Trophoblast cell (in vitro differentiated cells and primary cell): ENCODE data around the gene UBE2D2.
A peak's percentile ranks its signal among the peaks of the same experiment; 100 is the strongest.

Experiments used
- DNase-seq, 2 donors: peaks; one replicate each; pipeline ENCODE4 v3.0.0-alpha.2; 2016
- H2AFZ ChIP-seq: 2 replicates; pipeline ENCODE4 v1.6.1; 2013; ENCODE audit warnings: low read length, moderate library complexity, mild to moderate bottlenecking; ENCODE audit not compliant: insufficient read depth, poor library complexity
- H2AK5ac ChIP-seq: 2 replicates; pipeline ENCODE4 v1.6.1; 2013; ENCODE audit warnings: mild to moderate bottlenecking, low read length
- H2BK120ac ChIP-seq: 2 replicates; pipeline ENCODE4 v1.6.1; 2013; ENCODE audit warnings: low read length, mild to moderate bottlenecking, moderate library complexity; ENCODE audit not compliant: insufficient read depth, poor library complexity
- H2BK12ac ChIP-seq: 2 replicates; pipeline ENCODE4 v1.6.1; 2013; ENCODE audit warnings: mild to moderate bottlenecking, low read length, moderate library complexity
- H2BK5ac ChIP-seq: 2 replicates; pipeline ENCODE4 v1.6.1; 2013; ENCODE audit warnings: low read length, low read depth, moderate library complexity, mild to moderate bottlenecking; ENCODE audit not compliant: poor library complexity
- H3K14ac ChIP-seq: 2 replicates; pipeline ENCODE4 v1.6.1; 2013; ENCODE audit warnings: mild to moderate bottlenecking, low read length
- H3K18ac ChIP-seq: 2 replicates; pipeline ENCODE4 v1.6.1; 2013; ENCODE audit warnings: mild to moderate bottlenecking, low read length
- H3K23ac ChIP-seq: 2 replicates; pipeline ENCODE4 v1.6.1; 2013; ENCODE audit warnings: low read length
- H3K27ac ChIP-seq: 2 replicates; pipeline ENCODE4 v1.5.1; 2013; ENCODE audit warnings: low read depth, mild to moderate bottlenecking, inconsistent platforms, low read length, moderate library complexity
- H3K27me3 ChIP-seq: 2 replicates; pipeline ENCODE4 v1.6.1; 2013; ENCODE audit warnings: inconsistent platforms, mild to moderate bottlenecking, low read length, moderate library complexity; ENCODE audit not compliant: insufficient read depth
- H3K36me3 ChIP-seq, 2 experiments: 1 replicate in 1 of 2; 2 replicates in 1 of 2; pipeline ENCODE4 v1.6.1; 2013; ENCODE audit warnings: low read length in 2 of 2, mild to moderate bottlenecking in 2 of 2, moderate library complexity in 1 of 2; ENCODE audit not compliant: insufficient read depth in 2 of 2, control insufficient read depth in 1 of 2
- H3K4ac ChIP-seq: 2 replicates; pipeline ENCODE4 v1.6.1; 2013; ENCODE audit warnings: low read depth, mild to moderate bottlenecking, low read length, moderate library complexity
- H3K4me1 ChIP-seq, 2 experiments: 1 replicate in 1 of 2; 2 replicates in 1 of 2; pipeline ENCODE4 v1.6.1; 2013; ENCODE audit warnings: low read length in 2 of 2, mild to moderate bottlenecking in 2 of 2, moderate library complexity in 1 of 2; ENCODE audit not compliant: insufficient read depth in 2 of 2, control insufficient read depth in 1 of 2
- H3K4me2 ChIP-seq: 2 replicates; pipeline ENCODE4 v1.6.1; 2013; ENCODE audit warnings: inconsistent platforms, mild to moderate bottlenecking, low read length, moderate library complexity
- H3K4me3 ChIP-seq: 2 replicates; pipeline ENCODE4 v1.5.1; 2013; ENCODE audit warnings: mild to moderate bottlenecking, low read depth, low read length, inconsistent platforms
- H3K79me1 ChIP-seq: one replicate; pipeline ENCODE4 v1.6.1; 2013; ENCODE audit warnings: low read length
- H3K79me2 ChIP-seq: 2 replicates; pipeline ENCODE4 v1.6.1; 2013; ENCODE audit warnings: low read length, mild to moderate bottlenecking; ENCODE audit not compliant: control insufficient read depth, insufficient read depth, poor library complexity
- H3K9ac ChIP-seq: 2 replicates; pipeline ENCODE4 v1.6.1; 2013; ENCODE audit warnings: mild to moderate bottlenecking, low read length
- H3K9me3 ChIP-seq: 2 replicates; pipeline ENCODE4 v1.6.1; 2013; ENCODE audit warnings: low read depth, mild to moderate bottlenecking, control low read depth, inconsistent platforms, low read length; ENCODE audit not compliant: insufficient read depth
- H4K12ac ChIP-seq: 2 replicates; pipeline ENCODE4 v1.6.1; 2013; ENCODE audit warnings: low read depth, mild to moderate bottlenecking, low read length, moderate library complexity
- H4K8ac ChIP-seq: 2 replicates; pipeline ENCODE4 v1.6.1; 2013; ENCODE audit warnings: low read depth, mild to moderate bottlenecking, low read length, moderate library complexity
- H4K91ac ChIP-seq: one replicate; pipeline ENCODE4 v1.6.1; 2013; ENCODE audit warnings: low read depth, mild to moderate bottlenecking, low read length, moderate library complexity
- WGBS: extraction: QIAGEN DNeasy Blood & Tissue Kit; methylation state at CpG from one replicate; pipeline ENCODE4 v1.1.7; 2013; ENCODE audit warnings: missing lambda C conversion rate; ENCODE audit not compliant: insufficient read length, insufficient coverage; ENCODE audit errors: extremely low coverage; 5-methylcytosine and 5-hydroxymethylcytosine counted together

The UBE2D2 gene

DNA sequence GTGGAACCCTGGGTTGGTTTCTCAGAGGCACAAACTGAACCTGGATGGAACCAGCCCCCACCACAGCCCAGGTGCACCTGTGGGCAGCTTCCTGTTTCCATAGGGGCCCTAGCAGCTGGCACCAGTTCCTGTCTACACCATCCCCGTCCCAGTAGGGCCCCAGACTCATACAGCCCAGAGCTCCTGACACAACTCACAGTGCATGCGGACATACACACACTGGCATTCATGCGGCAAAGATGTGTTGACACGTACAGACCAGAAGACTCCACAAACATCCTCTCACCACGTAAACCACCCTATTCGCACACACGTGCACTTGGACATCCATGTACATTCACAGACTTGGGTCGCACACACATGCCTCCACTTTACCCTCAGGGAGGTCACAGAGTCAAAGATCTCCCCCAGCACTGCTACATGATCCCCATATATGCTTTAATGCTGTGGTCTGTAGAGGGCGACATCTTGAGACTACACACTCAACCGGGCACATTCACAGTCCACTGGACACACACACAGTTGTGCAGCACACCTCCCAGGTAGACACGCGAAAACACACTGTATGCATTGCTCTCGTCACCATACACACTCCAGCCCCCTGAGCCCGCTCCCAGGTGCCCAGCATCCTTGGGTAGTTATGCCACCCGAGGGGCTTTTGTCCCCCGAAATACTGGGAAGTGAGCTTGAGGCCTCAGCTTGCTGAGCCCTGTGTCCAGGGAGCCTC, 109.4 kb downstream of the UBE2D2 start:
- Histone ChIP-seq H3K4me3 (no peak overlapping the region), H3K4me2 (no peak overlapping the region), H3K9me3 (no peaks in the 10 kb centered on the region), H3K79me2 (peaks cover 40% of the 10 kb centered on the region), H3K9ac (no peak overlapping the region), H3K27me3 (no peaks in the 10 kb centered on the region), H3K14ac (peak overlapping the region; percentile 34), H4K91ac (peak overlapping the region; percentile 40), H3K4me1 (peaks cover 58 to 70% of the 10 kb centered on the region in 2 experiments), H2BK120ac (peak overlapping the region; percentile 21), H4K12ac (no peak overlapping the region), H2BK12ac (peak overlapping the region; percentile 6), H3K4ac (peak overlapping the region; percentile 69), H3K23ac (no peak overlapping the region), H2AFZ (no peak overlapping the region), H3K18ac (peak overlapping the region; percentile 31), H3K27ac (peak overlapping the region; percentile 14), H3K79me1 (peaks cover 27% of the 10 kb centered on the region), H4K8ac (no peak overlapping the region), H3K36me3 (peaks cover 27 to 38% of the 10 kb centered on the region in 2 experiments), H2AK5ac (no peak overlapping the region), H2BK5ac (peak overlapping the region; percentile 0)
- no CpG with 5 or more reads among the region's 16 CpGs for WGBS
- no peak for DNase-seq

DNA sequence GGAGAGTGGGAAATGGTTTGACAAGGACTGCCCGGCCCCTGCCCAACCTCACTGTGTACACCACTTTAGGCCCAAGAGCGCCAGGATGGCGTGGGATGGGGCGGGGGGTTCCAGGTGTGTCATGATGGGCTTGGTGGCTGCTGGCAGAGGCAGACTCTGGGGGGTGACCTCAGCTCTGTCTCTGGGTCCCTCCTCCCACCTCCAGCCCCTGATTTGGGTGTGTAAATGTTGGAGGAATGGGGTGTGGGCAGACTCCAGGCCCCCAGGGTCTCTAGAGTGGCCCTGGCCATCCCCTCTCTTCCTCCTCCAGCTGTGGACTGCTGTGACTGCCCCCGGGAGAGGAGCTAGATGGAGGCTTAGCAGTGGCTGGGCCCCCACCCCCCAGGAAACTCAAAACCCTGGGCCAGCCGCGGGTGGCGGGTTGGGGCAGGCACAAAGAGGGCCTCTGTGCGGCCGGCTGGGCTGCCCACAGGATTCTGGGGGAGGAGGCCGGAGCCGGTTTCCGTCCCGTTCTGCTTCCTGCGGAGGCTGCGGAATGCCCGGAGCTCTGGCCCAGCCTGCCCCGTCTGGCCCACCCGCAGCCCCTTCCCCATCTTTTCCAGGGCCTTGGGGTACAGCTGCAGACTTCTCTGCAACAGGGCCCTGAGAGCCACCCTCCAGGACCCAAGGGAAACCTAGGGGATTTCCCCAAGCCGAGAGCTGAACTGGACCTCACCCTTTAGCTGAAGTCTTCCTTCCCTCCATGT, 110.1 kb downstream of the UBE2D2 start:
- no peaks in the 10 kb centered on the region for H3K27me3 ChIP-seq
- peak overlapping the region; percentile 14 for H3K27ac ChIP-seq
- peak overlapping the region; percentile 40 for H4K91ac ChIP-seq
- DNase-seq = no peak
- H3K36me3 ChIP-seq = peaks cover 25 to 31% of the 10 kb centered on the region in 2 experiments
- peak overlapping the region; percentile 24 for H2BK5ac ChIP-seq
- H3K4ac ChIP-seq = peak overlapping the region; percentile 69
- no peak overlapping the region for H3K4me3 ChIP-seq
- WGBS = no CpG with 5 or more reads among the region's 20 CpGs
- peak overlapping the region; percentile 41 for H3K14ac ChIP-seq
- no peaks in the 10 kb centered on the region for H3K9me3 ChIP-seq
- H4K12ac ChIP-seq = no peak overlapping the region
- H3K23ac ChIP-seq = no peak overlapping the region
- peaks cover 54 to 68% of the 10 kb centered on the region in 2 experiments for H3K4me1 ChIP-seq
- peak overlapping the region; percentile 33 for H2BK12ac ChIP-seq
- H4K8ac ChIP-seq = no peak overlapping the region
- peak overlapping the region; percentile 21 for H2BK120ac ChIP-seq
- peak overlapping the region; percentile 32 for H2AK5ac ChIP-seq
- no peak overlapping the region for H3K9ac ChIP-seq
- no peak overlapping the region for H2AFZ ChIP-seq
- H3K4me2 ChIP-seq = no peak overlapping the region
- H3K79me1 ChIP-seq = peaks cover 27% of the 10 kb centered on the region
- peak overlapping the region; percentile 54 for H3K18ac ChIP-seq
- H3K79me2 ChIP-seq = peaks cover 37% of the 10 kb centered on the region

DNA sequence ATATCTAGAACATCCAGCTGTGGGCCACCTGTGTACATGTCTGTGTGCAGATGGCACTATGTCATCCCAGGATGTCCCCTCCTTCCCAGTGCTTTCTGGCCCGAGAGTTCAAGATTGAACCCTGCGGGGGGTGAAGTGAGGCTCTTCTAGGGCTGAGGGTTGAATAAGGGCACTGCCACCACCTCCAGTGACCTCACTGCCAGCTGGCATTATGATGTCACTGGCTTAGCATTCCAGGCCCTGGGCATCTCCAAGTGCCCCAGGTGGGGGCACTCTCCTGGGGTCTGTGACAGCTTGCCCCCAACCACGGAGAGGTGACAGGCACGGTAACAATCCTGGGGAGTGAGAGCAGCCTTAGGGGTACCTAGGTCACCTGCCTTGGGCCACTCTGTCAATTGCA, 114.1 kb downstream of the UBE2D2 start:
- Histone ChIP-seq H3K14ac (no peak overlapping the region), H3K23ac (no peak overlapping the region), H4K8ac (no peak overlapping the region), H3K9me3 (no peaks in the 10 kb centered on the region), H3K79me2 (peaks cover 20% of the 10 kb centered on the region), H2AFZ (no peak overlapping the region), H2BK120ac (no peak overlapping the region), H3K4me2 (no peak overlapping the region), H2BK5ac (no peak overlapping the region), H3K4ac (peak overlapping the region; percentile 51), H2BK12ac (no peak overlapping the region), H3K4me3 (no peak overlapping the region), H3K18ac (no peak overlapping the region), H3K36me3 (peaks cover 21 to 38% of the 10 kb centered on the region in 2 experiments), H4K91ac (no peak overlapping the region), H3K4me1 (peaks cover 32 to 43% of the 10 kb centered on the region in 2 experiments), H3K27ac (no peak overlapping the region), H2AK5ac (no peak overlapping the region), H3K27me3 (no peaks in the 10 kb centered on the region), H3K79me1 (peaks cover 14% of the 10 kb centered on the region), H3K9ac (no peak overlapping the region), H4K12ac (no peak overlapping the region)
- DNase-seq = no peak
- WGBS = no CpG with 5 or more reads among the region's 4 CpGs

DNA sequence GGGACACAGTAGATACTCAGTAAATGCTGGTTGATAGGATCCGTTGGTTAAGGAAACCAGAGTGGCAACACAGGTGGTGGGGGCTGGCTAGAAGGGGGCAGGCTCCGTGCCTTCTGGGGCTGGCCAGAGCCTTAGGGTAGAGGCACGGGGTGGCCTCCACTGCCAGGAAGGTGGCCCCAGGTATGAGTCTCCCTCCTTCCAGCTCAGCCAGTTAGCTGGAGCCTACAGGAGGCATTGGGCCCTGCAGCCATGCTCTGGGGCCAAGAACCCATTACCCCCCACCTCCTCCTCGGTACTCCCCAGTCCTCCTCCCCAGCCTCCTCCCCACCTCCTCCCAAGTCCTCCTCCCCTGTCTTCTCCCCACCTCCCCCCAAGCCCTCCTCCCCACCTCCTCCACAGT, 114.7 kb downstream of the UBE2D2 start:
- DNase-seq = no peak
- H4K8ac ChIP-seq = no peak overlapping the region
- no peaks in the 10 kb centered on the region for H3K9me3 ChIP-seq
- no peak overlapping the region for H3K14ac ChIP-seq
- H3K4me2 ChIP-seq = no peak overlapping the region
- no peak overlapping the region for H2AFZ ChIP-seq
- peaks cover 26 to 37% of the 10 kb centered on the region in 2 experiments for H3K4me1 ChIP-seq
- H2AK5ac ChIP-seq = no peak overlapping the region
- no peak overlapping the region for H3K27ac ChIP-seq
- no peak overlapping the region for H2BK120ac ChIP-seq
- H3K79me1 ChIP-seq = peaks cover 13% of the 10 kb centered on the region
- WGBS = no CpG with 5 or more reads among the region's 4 CpGs
- peak overlapping the region; percentile 32 for H3K4ac ChIP-seq
- H3K18ac ChIP-seq = peak overlapping the region; percentile 54
- H2BK5ac ChIP-seq = no peak overlapping the region
- H3K4me3 ChIP-seq = no peak overlapping the region
- peaks cover 21 to 38% of the 10 kb centered on the region in 2 experiments for H3K36me3 ChIP-seq
- H3K79me2 ChIP-seq = peaks cover 18% of the 10 kb centered on the region
- H3K27me3 ChIP-seq = no peaks in the 10 kb centered on the region
- peak overlapping the region; percentile 13 for H2BK12ac ChIP-seq
- no peak overlapping the region for H4K12ac ChIP-seq
- H3K23ac ChIP-seq = no peak overlapping the region
- H3K9ac ChIP-seq = no peak overlapping the region
- no peak overlapping the region for H4K91ac ChIP-seq
